Measurements from ENCODE around the gene ZC3H4. TPM values are rescaled to one million over a fixed set of nuclear protein-coding genes. Genes with fewer than 3 reads are reported as not detected.

ZC3H4 gene
- total and polyA plus RNA-seq, 9 of the 15 experiments (the other 6 are each of a cell fraction or from before 2014, with no cell fraction given), result 2.2 to 75.6 (median 18.3) TPM

DNA sequence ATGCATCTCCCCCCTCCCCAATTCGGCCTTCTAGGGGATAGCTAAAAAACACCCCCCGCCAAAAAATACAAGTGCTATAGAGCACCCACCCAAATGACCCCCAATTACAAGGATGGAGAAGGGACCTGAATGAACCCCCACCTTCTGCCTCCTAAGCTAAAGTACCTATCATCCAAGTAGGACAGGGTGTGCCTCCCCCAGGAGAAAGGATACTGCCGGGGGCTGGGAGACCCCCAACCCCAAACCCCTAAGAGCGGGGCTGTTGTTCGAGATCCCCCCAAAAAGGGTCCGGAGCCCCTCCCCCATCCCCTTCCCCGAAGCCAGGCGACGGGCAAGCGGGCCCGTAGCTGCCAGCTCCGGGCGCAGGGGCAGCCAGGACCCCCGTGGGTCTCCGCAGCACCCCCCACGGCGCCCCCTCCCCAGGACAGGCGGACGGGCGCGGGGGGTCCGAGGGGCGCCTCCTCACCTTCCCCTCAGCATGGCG lies 1.9 kb downstream of the ZC3H4 start (continued):
- TF ChIP-seq RB1 (IDR thresholded peaks at IDR 0.05; ENCODE audit: low read depth), result peak; percentile 46; the same call in 1 of the 2 replicates
- TF ChIP-seq NONO (IDR thresholded peaks at IDR 0.05; ENCODE audit: low read depth in 2 of 2, low read length in 1 of 2), result peak in 1 of 2 experiments; percentile 77; a peak in 1 of 4 replicates
- TF ChIP-seq, protein P1, sequence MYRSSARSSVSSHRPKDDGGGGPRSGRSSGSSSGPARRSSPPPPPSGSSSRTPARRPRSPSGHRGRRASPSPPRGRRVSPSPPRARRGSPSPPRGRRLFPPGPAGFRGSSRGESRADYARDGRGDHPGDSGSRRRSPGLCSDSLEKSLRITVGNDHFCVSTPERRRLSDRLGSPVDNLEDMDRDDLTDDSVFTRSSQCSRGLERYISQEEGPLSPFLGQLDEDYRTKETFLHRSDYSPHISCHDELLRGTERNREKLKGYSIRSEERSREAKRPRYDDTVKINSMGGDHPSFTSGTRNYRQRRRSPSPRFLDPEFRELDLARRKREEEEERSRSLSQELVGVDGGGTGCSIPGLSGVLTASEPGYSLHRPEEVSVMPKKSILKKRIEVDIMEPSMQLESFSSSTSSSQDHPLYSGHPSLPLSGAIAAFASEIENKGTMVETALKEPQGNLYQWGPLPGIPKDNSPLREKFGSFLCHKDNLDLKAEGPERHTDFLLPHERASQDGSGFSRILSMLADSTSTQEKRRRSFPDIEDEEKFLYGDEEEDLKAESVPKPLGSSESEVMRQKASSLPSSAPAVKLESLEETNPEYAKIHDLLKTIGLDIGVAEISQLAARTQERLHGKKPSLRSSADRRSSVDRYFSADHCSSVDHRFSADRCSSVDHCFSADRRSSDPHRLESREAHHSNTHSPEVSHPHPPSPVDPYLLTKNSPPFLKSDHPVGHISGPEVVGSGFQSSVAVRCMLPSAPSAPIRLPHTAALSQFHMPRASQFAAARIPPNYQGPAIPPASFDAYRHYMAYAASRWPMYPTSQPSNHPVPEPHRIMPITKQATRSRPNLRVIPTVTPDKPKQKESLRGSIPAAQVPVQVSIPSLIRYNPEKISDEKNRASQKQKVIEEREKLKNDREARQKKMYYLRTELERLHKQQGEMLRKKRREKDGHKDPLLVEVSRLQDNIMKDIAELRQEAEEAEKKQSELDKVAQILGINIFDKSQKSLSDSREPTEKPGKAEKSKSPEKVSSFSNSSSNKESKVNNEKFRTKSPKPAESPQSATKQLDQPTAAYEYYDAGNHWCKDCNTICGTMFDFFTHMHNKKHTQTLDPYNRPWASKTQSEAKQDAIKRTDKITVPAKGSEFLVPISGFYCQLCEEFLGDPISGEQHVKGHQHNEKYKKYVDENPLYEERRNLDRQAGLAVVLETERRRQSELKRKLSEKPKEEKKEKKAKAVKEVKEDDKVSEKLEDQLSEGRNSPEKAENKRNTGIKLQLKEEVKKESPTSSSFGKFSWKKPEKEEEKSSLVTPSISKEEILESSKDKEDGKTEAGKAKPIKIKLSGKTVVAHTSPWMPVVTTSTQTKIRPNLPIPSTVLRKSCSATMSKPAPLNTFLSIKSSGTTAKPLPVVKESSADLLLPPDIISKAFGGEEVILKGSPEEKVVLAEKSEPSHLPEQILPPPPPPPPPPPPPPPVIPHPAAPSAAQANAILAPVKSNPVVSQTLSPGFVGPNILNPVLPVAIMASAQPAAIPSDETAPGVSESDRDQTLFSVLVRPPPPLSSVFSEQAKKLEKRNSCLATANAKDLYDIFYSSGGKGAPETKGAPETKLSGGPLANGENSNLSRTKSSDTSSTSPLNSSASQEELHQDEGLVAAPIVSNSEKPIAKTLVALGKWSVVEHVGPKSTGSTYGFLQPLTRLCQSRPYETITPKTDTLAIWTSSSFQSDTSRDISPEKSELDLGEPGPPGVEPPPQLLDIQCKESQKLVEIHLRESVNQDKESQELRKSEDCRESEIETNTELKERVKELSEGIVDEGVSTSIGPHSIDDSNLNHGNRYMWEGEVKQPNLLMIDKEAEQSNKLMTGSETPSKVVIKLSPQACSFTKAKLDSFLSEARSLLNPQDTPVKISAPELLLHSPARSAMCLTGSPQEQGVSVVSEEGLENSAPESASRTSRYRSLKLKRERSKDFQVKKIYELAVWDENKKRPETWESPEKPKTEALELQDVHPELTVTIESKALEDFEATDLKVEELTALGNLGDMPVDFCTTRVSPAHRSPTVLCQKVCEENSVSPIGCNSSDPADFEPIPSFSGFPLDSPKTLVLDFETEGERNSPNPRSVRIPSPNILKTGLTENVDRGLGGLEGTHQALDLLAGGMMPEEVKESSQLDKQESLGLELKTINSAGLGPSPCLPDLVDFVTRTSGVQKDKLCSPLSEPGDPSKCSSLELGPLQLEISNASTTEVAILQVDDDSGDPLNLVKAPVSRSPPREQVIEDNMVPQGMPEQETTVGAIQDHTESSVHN (IDR thresholded peaks at IDR 0.05; ENCODE audit: borderline replicate concordance in 1 of 2, low read depth in 1 of 2), result no peak
- peak; percentile 34 for TF ChIP-seq KDM5B (IDR thresholded peaks at IDR 0.05; ENCODE audit: insufficient replicate concordance, low read depth, low read length)
- TF ChIP-seq, protein P2, sequence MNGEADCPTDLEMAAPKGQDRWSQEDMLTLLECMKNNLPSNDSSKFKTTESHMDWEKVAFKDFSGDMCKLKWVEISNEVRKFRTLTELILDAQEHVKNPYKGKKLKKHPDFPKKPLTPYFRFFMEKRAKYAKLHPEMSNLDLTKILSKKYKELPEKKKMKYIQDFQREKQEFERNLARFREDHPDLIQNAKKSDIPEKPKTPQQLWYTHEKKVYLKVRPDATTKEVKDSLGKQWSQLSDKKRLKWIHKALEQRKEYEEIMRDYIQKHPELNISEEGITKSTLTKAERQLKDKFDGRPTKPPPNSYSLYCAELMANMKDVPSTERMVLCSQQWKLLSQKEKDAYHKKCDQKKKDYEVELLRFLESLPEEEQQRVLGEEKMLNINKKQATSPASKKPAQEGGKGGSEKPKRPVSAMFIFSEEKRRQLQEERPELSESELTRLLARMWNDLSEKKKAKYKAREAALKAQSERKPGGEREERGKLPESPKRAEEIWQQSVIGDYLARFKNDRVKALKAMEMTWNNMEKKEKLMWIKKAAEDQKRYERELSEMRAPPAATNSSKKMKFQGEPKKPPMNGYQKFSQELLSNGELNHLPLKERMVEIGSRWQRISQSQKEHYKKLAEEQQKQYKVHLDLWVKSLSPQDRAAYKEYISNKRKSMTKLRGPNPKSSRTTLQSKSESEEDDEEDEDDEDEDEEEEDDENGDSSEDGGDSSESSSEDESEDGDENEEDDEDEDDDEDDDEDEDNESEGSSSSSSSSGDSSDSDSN (IDR thresholded peaks at IDR 0.05; ENCODE audit: borderline replicate concordance in 1 of 2, low read depth in 2 of 2, low read length in 2 of 2), result peak in 1 of 2 experiments; percentile 3; a peak in 1 of 4 replicates
- TF ChIP-seq STAG1 (CRISPR knock-in tag; IDR thresholded peaks at IDR 0.05; ENCODE audit: borderline replicate concordance), result no peak
- 0 out of 2 replicates have a peak, but pooled peaks have one; percentile 1 for TF ChIP-seq POLR2AphosphoS5 (IDR thresholded peaks at IDR 0.05; ENCODE audit: control insufficient read depth, insufficient read depth, low read depth, low read length)
- 0 out of 2 replicates have a peak, but pooled peaks have one; percentile 16 for TF ChIP-seq CHD2 (IDR thresholded peaks at IDR 0.05; ENCODE audit: low read depth, low read length)
- 0 out of 2 replicates have a peak, but pooled peaks have one; percentile 24 for TF ChIP-seq XRCC5 (IDR thresholded peaks at IDR 0.05; ENCODE audit: low read depth, low read length)
- TF ChIP-seq GATAD2A (IDR thresholded peaks at IDR 0.05), result no peak; the same call in 1 of the 2 replicates
- TF ChIP-seq CEBPB (tag; IDR thresholded peaks at IDR 0.05), result no peak
- peak; percentile 90 for TF ChIP-seq PRPF4 (IDR thresholded peaks at IDR 0.05; ENCODE audit: insufficient read depth, low read depth, low read length, poor library complexity, severe bottlenecking)
- 0 out of 2 replicates have a peak, but pooled peaks have one; percentile 13 for TF ChIP-seq MTA3 (IDR thresholded peaks at IDR 0.05; ENCODE audit: borderline replicate concordance)
- TF ChIP-seq TEAD1 (CRISPR knock-in tag; IDR thresholded peaks at IDR 0.05), result peak in 1 of 2 experiments; percentile 8; a peak in 1 of 4 replicates
- TF ChIP-seq KAT7 (CRISPR knock-in tag; IDR thresholded peaks at IDR 0.05; ENCODE audit: borderline replicate concordance), result peak; percentile 69; the same call in 1 of the 2 replicates
- no peak for TF ChIP-seq ZNF444 (CRISPR knock-in tag; IDR thresholded peaks at IDR 0.05)
- TF ChIP-seq HNRNPL (IDR thresholded peaks at IDR 0.05; ENCODE audit: low read depth, low read length), result peak; percentile 40; the same call in 1 of the 2 replicates
